ENCODE results near the gene TNFRSF18. TPM values are rescaled to one million over a fixed set of nuclear protein-coding genes. Genes with fewer than 3 reads are reported as not detected.

TNFRSF18 gene
- total and polyA plus RNA-seq, 8 donors: 0.37 to 11.9 (median 2.6) TPM; not detected in 4

DNA sequence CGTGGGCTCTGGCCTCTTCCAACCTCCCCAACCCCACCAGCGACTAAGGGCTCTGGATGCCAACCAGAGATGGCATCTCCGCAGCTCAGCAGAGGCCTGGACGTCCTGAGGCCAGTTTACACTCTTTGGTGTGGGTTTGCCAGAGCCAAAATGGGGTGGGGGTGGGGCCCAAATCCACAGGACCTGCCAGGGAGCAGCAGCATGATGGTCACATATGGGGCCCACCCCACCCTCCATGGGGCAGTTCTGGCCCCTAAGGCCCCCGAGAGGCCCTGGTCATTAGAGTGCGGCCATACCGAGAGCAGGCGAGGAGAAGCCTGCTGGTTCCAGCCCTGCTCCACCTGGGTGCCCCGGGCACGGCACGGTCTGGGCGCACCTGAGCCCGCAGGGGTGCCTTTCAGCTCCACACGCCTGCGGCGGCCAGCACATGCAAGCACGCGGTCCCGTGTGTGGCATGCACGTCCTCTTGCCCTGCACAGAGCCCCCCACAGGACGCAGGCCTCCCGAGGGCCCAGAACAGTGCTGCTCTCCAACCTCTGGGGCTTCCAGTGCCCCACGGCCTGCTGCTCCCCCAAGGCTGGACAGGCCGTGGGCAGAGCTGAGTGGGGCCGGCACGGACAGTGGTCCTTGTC is 35.3 kb upstream of the TNFRSF18 start:
- H3K36me3 ChIP-seq: peaks cover 0 to 3% (median 0%) of the 10 kb centered on the region in 4 donors
- H3K27me3 ChIP-seq: peaks cover 7 to 79% (median 57%) of the 10 kb centered on the region in 3 donors
- intact Hi-C loops (cut with DNase I; ENCODE audit: low total_unique reads): no loop called here
- peaks cover 19 to 47% (median 37%) of the 10 kb centered on the region in 4 donors for H3K4me1 ChIP-seq
- H3K4me3 ChIP-seq: no peak overlapping the region
- no peak overlapping the region for H3K27ac ChIP-seq
- DNase-seq: no peak
- H3K9me3 ChIP-seq: no peaks in the 10 kb centered on the region
- 84 to 91% (median 87%) methylated on average over 16 to 26 of the region's 26 CpGs for WGBS, 5 donors
- TF ChIP-seq, protein P1, sequence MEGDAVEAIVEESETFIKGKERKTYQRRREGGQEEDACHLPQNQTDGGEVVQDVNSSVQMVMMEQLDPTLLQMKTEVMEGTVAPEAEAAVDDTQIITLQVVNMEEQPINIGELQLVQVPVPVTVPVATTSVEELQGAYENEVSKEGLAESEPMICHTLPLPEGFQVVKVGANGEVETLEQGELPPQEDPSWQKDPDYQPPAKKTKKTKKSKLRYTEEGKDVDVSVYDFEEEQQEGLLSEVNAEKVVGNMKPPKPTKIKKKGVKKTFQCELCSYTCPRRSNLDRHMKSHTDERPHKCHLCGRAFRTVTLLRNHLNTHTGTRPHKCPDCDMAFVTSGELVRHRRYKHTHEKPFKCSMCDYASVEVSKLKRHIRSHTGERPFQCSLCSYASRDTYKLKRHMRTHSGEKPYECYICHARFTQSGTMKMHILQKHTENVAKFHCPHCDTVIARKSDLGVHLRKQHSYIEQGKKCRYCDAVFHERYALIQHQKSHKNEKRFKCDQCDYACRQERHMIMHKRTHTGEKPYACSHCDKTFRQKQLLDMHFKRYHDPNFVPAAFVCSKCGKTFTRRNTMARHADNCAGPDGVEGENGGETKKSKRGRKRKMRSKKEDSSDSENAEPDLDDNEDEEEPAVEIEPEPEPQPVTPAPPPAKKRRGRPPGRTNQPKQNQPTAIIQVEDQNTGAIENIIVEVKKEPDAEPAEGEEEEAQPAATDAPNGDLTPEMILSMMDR (IDR thresholded peaks at IDR 0.05): no peak
- TF ChIP-seq POLR2A (IDR thresholded peaks at IDR 0.05) (no peak), EP300 (IDR thresholded peaks at IDR 0.05) (no peak), POLR2AphosphoS5 (IDR thresholded peaks at IDR 0.05) (no peak)

DNA sequence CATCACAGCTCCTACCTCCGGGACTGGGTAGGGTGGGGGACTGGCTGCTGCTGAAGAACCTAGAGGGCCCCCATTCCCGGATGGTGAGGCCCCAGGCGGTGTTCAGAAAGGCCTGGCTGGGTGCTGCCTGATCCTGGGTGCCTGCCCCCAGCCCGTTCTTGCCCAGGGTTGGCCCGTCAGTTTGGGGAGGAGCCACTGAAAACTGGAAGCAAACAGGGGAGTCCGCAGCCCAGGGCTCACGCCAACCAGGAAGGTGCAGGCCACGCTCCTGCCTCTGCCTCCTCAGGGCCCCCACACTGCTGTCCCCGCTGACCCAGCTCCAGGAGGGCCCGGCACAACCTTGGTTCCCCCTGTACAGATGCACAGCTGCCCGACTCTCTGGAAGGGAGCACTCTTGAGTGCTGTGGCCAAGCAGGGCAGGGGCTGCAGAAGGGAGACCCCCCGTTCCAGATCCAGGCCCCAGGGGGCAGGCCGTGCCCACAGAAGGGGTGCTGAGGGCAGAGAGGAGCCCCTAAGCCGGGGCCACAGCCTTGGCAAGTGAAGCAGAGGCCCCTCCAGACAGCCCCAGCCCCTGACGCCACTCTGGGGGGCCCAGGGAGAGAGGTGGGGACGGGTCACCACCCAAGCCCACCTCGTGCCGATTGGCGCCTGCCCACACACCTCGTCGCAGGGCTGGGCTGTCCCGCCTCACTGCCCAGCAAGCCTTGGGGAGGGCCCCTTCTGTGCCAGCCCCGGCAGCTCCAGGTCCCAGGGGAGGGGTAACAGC is 34.6 kb upstream of the TNFRSF18 start:
- no peaks in the 10 kb centered on the region for H3K9me3 ChIP-seq
- H3K27ac ChIP-seq: no peak overlapping the region
- 38 to 59% (median 55%) methylated on average over 8 to 23 of the region's 23 CpGs for WGBS, 5 donors
- intact Hi-C loops (cut with DNase I; ENCODE audit: low total_unique reads): no loop called here
- TF ChIP-seq POLR2AphosphoS5 (IDR thresholded peaks at IDR 0.05) (no peak), EP300 (IDR thresholded peaks at IDR 0.05) (no peak), POLR2A (IDR thresholded peaks at IDR 0.05) (no peak)
- TF ChIP-seq, protein P1 (IDR thresholded peaks at IDR 0.05): no peak
- H3K4me3 ChIP-seq: no peak overlapping the region
- peaks cover 0 to 3% (median 0%) of the 10 kb centered on the region in 4 donors for H3K36me3 ChIP-seq
- peaks cover 13 to 43% (median 35%) of the 10 kb centered on the region in 4 donors for H3K4me1 ChIP-seq
- H3K27me3 ChIP-seq: peaks cover 7 to 76% (median 50%) of the 10 kb centered on the region in 3 donors
- peak in 1 of 2 donors; percentile 68 for DNase-seq

DNA sequence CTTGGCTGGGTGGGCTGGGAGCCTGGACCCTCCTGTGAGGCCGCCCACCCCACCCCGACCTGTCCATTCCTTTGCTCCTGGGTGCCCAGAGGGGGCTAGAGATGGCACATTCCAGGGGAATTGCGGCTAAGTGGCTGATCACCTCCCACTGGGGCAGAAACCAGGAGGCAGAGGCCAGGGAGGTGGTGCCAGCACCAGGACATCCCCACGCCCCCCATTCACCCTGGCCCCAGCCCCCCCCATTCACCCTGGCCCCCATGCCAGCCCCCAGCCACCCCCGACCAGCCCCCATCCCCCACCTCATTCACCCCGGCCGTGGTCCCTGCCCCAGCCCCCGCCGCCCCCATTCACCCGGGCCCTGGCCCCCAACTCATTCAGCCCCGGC is 33.9 kb upstream of the TNFRSF18 start:
- H3K27ac ChIP-seq: no peak overlapping the region
- TF ChIP-seq POLR2AphosphoS5 (IDR thresholded peaks at IDR 0.05): no peak
- no peak for TF ChIP-seq POLR2A (IDR thresholded peaks at IDR 0.05)
- TF ChIP-seq, protein P1 (IDR thresholded peaks at IDR 0.05): no peak
- no peak for TF ChIP-seq EP300 (IDR thresholded peaks at IDR 0.05)
- 48 to 100% (median 72%) methylated on average over 1 to 11 of the region's 11 CpGs for WGBS, 5 donors
- peaks cover 13 to 38% (median 35%) of the 10 kb centered on the region in 4 donors for H3K4me1 ChIP-seq
- H3K9me3 ChIP-seq: no peaks in the 10 kb centered on the region
- DNase-seq: no peak
- H3K27me3 ChIP-seq: peaks cover under 1 to 69% (median 43%) of the 10 kb centered on the region in 3 donors
- H3K4me3 ChIP-seq: no peak overlapping the region
- intact Hi-C loops (cut with DNase I; ENCODE audit: low total_unique reads): no loop called here
- H3K36me3 ChIP-seq: peaks cover 0 to 7% (median 2%) of the 10 kb centered on the region in 4 donors

DNA sequence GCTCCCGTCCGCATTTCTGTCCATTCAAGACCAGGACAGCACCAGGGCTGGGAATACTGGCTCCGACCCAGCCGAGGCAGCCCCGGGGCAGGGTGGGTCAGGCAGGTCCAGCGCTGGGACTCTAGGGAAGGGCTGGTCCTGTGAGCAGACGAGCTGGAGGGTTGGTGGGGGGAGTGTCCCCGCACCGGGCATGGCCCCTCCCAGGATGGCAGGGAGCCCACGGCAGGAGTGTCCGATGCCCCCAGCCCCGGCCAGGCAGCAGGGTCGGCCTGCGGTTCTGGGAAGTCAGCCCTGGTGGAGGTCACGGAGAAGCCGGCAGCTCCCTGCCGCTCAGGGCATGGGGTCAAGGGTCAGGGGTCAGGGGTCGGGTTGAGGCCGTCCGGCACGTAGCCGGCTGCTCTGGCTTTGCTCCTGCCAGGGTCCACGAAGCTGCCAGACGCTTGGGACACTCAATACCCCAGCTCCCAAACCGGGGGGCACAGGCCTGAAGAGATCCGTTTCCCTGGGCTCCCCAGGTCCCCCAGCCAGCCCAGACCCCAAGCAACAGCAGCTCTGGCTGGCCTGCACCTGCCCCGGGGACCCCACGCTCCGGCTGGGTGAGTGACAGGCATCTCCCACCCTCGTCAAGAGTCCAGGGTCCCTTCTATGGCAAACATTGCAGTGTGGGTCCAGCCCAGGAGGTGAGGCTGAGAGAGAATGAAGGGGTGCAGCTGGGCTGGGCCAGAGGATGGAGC is 33.4 kb upstream of the TNFRSF18 start:
- H3K27ac ChIP-seq: no peak overlapping the region
- no peak for TF ChIP-seq POLR2A (IDR thresholded peaks at IDR 0.05)
- TF ChIP-seq POLR2AphosphoS5 (IDR thresholded peaks at IDR 0.05): no peak
- TF ChIP-seq, protein P1 (IDR thresholded peaks at IDR 0.05): no peak
- no peak for TF ChIP-seq EP300 (IDR thresholded peaks at IDR 0.05)
- H3K4me3 ChIP-seq: no peak overlapping the region
- WGBS, 5 donors: 29 to 46% (median 35%) methylated on average over 6 to 30 of the region's 30 CpGs
- H3K36me3 ChIP-seq: peaks cover 0 to 12% (median 8%) of the 10 kb centered on the region in 4 donors
- H3K9me3 ChIP-seq: no peaks in the 10 kb centered on the region
- H3K4me1 ChIP-seq: peaks cover 13 to 38% (median 35%) of the 10 kb centered on the region in 4 donors
- intact Hi-C loops (cut with DNase I; ENCODE audit: low total_unique reads): no loop called here
- no peak for DNase-seq
- H3K27me3 ChIP-seq: peaks cover 0 to 66% (median 41%) of the 10 kb centered on the region in 3 donors
